Non-pigmented ciliary epithelial cell (primary cell): Measurements from ENCODE around the gene MVB12B.

Experiments
- DNase-seq: peaks from one replicate; pipeline ENCODE4 v3.0.0-alpha.2; 2010; ENCODE audit warnings: low read depth

Gene MVB12B

GRCh38 chr9:126408004-126408403 is 81.4 kb downstream of the MVB12B start:
- no peak for DNase-seq

DNA sequence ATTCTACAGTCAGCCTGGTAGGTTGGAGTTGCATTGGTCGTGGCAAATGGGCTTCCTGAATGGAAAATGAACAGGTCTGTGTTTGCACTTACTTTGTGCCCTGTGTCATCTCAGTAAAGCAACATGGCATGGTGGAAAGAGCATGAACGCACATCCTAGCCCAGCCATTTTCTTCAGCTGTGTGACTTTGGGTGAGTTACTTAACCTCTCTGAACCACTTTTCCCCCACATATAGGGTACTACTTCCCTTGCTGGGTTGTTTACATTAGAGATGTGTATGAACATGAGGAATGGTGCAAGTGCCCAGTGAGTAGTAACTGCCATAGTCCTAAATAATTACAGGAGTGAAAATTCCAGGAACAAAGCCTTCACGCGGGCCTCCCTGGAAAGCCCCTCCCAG is 83.6 kb downstream of the MVB12B start:
- DNase-seq, result no peak

- no peak for DNase-seq
Measured at GRCh38 chr9:126411225-126411947, 84.8 kb downstream of the MVB12B start.

DNA sequence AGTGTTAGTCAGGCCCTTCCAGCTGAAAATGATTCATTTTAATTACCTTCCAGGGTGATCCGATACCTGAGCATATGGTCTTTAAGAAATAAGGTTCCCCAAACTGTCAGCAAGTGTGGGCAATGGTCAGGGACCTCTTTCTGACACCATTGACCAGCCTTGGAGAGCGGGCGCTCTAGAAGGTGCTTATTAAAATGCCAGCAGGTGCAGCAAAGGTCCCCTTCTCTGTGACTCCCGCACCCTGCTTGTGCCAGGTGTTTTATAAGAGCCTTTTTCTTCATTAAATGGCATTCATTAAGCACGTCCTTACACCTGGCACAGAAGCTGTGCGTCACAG is 85.3 kb downstream of the MVB12B start:
- no peak for DNase-seq

GRCh38 chr9:126412905-126413304 is 86.3 kb downstream of the MVB12B start:
- no peak for DNase-seq

DNA sequence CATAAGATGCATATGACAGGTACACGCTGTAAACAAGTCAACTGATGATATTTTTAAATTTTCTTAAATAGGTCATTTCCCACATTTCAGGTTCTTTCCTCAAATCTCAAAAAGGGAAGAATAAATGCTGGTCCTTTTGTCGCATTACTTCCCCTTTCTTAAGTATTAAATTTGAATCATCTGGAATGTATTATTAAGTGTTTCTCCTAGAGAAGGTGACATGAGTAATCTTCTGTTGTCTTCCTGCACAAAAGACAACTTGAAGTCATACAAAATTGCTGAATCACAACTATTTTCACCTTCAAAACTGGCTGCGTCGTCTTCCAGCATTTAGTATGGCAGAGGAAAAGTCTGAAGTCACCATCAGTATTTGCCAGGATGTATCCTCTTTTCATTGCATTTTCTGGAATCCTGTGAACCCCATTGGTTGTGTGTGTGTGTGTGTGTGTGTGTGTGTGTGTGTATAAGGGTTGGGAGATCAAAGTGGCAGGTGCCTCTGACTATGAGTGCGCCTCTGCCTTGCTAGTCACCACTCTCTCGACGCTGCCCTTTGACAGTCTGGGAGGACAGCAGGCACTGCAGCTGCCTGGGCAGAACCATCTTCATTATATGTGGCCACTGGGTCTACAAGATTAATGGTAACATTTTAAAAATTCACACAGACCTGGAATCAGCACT is 86.9 kb downstream of the MVB12B start:
- DNase-seq, result no peak

GRCh38 chr9:126415741-126416370 is 89.2 kb downstream of the MVB12B start:
- DNase-seq, result no peak

DNA sequence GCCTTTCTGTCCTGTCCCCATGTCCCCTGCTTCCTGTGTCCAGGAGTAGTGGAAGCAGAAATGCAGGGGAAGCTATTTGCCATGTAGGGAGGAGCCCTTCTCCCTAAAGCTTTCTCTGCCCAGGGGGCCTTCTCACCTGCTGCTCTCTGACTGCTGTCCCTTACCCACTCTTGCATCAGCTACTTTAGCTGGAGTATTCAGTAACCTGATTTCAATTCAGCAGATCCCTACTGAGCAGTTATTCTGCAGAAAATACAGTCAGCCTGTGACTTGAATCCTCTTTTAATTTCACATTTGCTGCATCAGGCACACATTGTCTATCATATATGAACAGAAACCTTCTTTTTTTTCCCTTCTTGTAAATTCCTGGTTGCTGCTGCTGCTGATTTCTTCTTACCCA is 90.4 kb downstream of the MVB12B start:
- no peak for DNase-seq

- DNase-seq, result no peak
Measured at GRCh38 chr9:126417684-126418083, 91.1 kb downstream of the MVB12B start.

- DNase-seq, result no peak
Measured at GRCh38 chr9:126418608-126419007, 92.0 kb downstream of the MVB12B start.

- DNase-seq, result no peak
Measured at GRCh38 chr9:126419475-126419874, 92.8 kb downstream of the MVB12B start.

GRCh38 chr9:126420135-126420534 is 93.5 kb downstream of the MVB12B start:
- no peak for DNase-seq

GRCh38 chr9:126420643-126421564 is 94.3 kb downstream of the MVB12B start:
- DNase-seq, result no peak

GRCh38 chr9:126421567-126422428 is 95.2 kb downstream of the MVB12B start:
- no peak for DNase-seq

- no peak for DNase-seq
Measured at GRCh38 chr9:126423142-126423915, 96.7 kb downstream of the MVB12B start.

DNA sequence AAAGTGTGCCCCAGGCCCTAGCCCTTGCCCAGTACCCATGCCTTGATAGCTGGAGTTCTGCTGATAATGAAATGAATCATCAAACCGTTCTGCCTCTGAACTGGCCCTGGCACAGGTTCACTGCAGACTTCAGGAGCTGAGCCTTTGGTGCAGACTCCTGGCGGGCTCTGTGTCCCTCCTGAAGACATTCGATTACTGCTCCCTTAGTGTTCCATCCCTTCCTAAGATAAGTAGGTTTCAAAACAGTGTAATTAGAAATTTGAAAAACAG is 97.2 kb downstream of the MVB12B start:
- DNase-seq, result no peak

GRCh38 chr9:126424511-126424910 is 97.9 kb downstream of the MVB12B start:
- DNase-seq, result no peak

GRCh38 chr9:126428534-126429175 is 102.0 kb downstream of the MVB12B start:
- DNase-seq, result no peak

GRCh38 chr9:126429190-126429589 is 102.6 kb downstream of the MVB12B start:
- DNase-seq, result no peak

- DNase-seq, result no peak
Measured at GRCh38 chr9:126430124-126430523, 103.5 kb downstream of the MVB12B start.
